Upper lobe of left lung (tissue), 4 donors: ENCODE data around the gene KCNAB1.

Experiments used
- CTCF ChIP-seq, 6 experiments: fragments of 450-650 bp in 4 of 6; fragments of 200-600 bp in 2 of 6; sonication (generic) in 2 of 6; IDR thresholded peaks; one replicate each; pipeline ENCODE4 v1.5.1; 2016 to 2019; ENCODE audit warnings: antibody characterized with exemption in 6 of 6
- POLR2A ChIP-seq, 4 donors: fragments of 450-650 bp; IDR thresholded peaks; one replicate each; pipeline ENCODE4 v1.5.1; 2016 to 2017; ENCODE audit warnings: antibody characterized with exemption in 4 of 4, mild to moderate bottlenecking in 2 of 4

- TF ChIP-seq CTCF (IDR thresholded peaks at IDR 0.05) (no peak), POLR2A (IDR thresholded peaks at IDR 0.05) (no peak)
Measured at GRCh38 chr3:156218353-156218744, 98.0 kb downstream of the KCNAB1 start.
